GM19468 (cell line): ENCODE measurements around the gene REC8.

Source experiments
- ATAC-seq: cut with Tn5 transposase; IDR thresholded peaks from one replicate; pipeline ENCODE4 v1.9.1; 2021; ENCODE audit warnings: mild to moderate bottlenecking, moderate library complexity, moderate number of reproducible peaks; ENCODE audit not compliant: unreplicated experiment; ENCODE audit errors: extremely low read depth

REC8 gene

GRCh38 chr14:24182110-24182882 is 10.4 kb downstream of the REC8 start:
- no peak for ATAC-seq

GRCh38 chr14:24183014-24183481 is 11.2 kb downstream of the REC8 start:
- ATAC-seq, result no peak

GRCh38 chr14:24184104-24184970 is 12.5 kb downstream of the REC8 start:
- ATAC-seq, result no peak

GRCh38 chr14:24185026-24185425 is 13.1 kb downstream of the REC8 start:
- ATAC-seq, result no peak

GRCh38 chr14:24185741-24186140 is 13.9 kb downstream of the REC8 start:
- no peak for ATAC-seq

GRCh38 chr14:24186831-24187538 is 15.1 kb downstream of the REC8 start:
- ATAC-seq, result no peak

GRCh38 chr14:24187539-24187915 is 15.6 kb downstream of the REC8 start:
- ATAC-seq, result no peak

- peak; percentile 76 for ATAC-seq
Measured at GRCh38 chr14:24188251-24189058, 16.6 kb downstream of the REC8 start, which contains the start of gene IPO4. IPO4 (minus strand) TSS chr14:24188816; CDS start chr14:24188787, 29 bp downstream.

- ATAC-seq, result no peak
Measured at GRCh38 chr14:24189059-24189375, 17.1 kb downstream of the REC8 start.

GRCh38 chr14:24189460-24189859 is 17.6 kb downstream of the REC8 start:
- no peak for ATAC-seq

GRCh38 chr14:24190416-24190815 is 18.5 kb downstream of the REC8 start:
- ATAC-seq, result no peak

- no peak for ATAC-seq
Measured at GRCh38 chr14:24192933-24193332, 21.1 kb downstream of the REC8 start.

GRCh38 chr14:24194186-24194872 is 22.4 kb downstream of the REC8 start:
- ATAC-seq, result no peak

GRCh38 chr14:24194873-24195185 is 22.9 kb downstream of the REC8 start:
- ATAC-seq, result no peak

GRCh38 chr14:24195186-24196070 is 23.5 kb downstream of the REC8 start, which contains the start of gene TM9SF1:
TM9SF1 (minus strand) TSS chr14:24195441; CDS start chr14:24195019, 422 bp downstream.
- peak; percentile 63 for ATAC-seq

- ATAC-seq, result no peak
Measured at GRCh38 chr14:24196071-24197055, 24.5 kb downstream of the REC8 start.

GRCh38 chr14:24197056-24197450 is 25.2 kb downstream of the REC8 start:
- ATAC-seq, result no peak
